HCT116 (cell line): ENCODE data around the gene MAVS. TPM values are rescaled to one million over a fixed set of nuclear protein-coding genes. Genes with fewer than 3 reads are reported as not detected.

Experiments
- ATAC-seq: fragments of 200-7000 bp; cut with Tn5 transposase; 2 replicates; pipeline ENCODE4 v1.9.1; 2020; ENCODE audit warnings: mild to moderate bottlenecking, moderate library complexity
- BruUV-seq: library from RNA; stranded (reverse); fragments of 400-500 nt; replicated peaks from 2 replicates; lab custom pipeline; 2021; lab: Mats Ljungman, UMichigan
- CTCF ChIA-PET: fragments of 300-600 bp; sonication (Branson Sonifier 250); formaldehyde crosslinking; loops from one replicate; lab custom pipeline; 2021; ENCODE audit warnings: antibody characterized with exemption; lab: Charles Lee
- POLR2A ChIA-PET: fragments of 300-600, 350-600 bp; sonication (Branson Sonifier 250); formaldehyde crosslinking; loops from one replicate; lab custom pipeline; 2021; ENCODE audit warnings: antibody characterized with exemption; lab: Charles Lee
- RAD21 ChIA-PET, 2 experiments: fragments of 300-600 bp; sonication (Branson Sonifier 250); formaldehyde crosslinking; loops; one replicate each; lab custom pipeline; 2023; ENCODE audit warnings: low total read pairs in 2 of 2; ENCODE audit not compliant: uncharacterized antibody in 2 of 2, unreplicated experiment in 2 of 2, low non-redundant PET in 1 of 2; lab: Charles Lee
- DNase-seq: peaks from one replicate; pipeline ENCODE4 v3.0.0-alpha.2; 2010; ENCODE audit warnings: low read depth, low spot score
- H2AFZ ChIP-seq: fragments of 200-600 bp; shearing (Covaris generic), sonication (generic); 2 replicates; pipeline ENCODE4 v1.6.1; 2017; ENCODE audit warnings: low read depth, mixed run types, mixed read lengths, antibody characterized with exemption, low read length; ENCODE audit not compliant: poor library complexity, severe bottlenecking
- H3K27ac ChIP-seq: 2 replicates; pipeline ENCODE4 v1.5.1; 2012; ENCODE audit warnings: low read depth, low read length
- H3K27me3 ChIP-seq: fragments of 200-600 bp; sonication (generic); 2 replicates; pipeline ENCODE4 v1.6.1; 2016; ENCODE audit warnings: mixed run types, low read length, mixed read lengths; ENCODE audit not compliant: insufficient read depth
- H3K36me3 ChIP-seq, 2 experiments: fragments of 200-500 bp in 1 of 2; fragments of 200-600 bp in 1 of 2; sonication (Bioruptor generic) in 1 of 2; sonication (generic) in 1 of 2; 2 replicates each; pipeline versions ENCODE4 v1.5.1 to v1.6.1; 2014 to 2016; ENCODE audit warnings: low read length in 2 of 2, inconsistent platforms in 1 of 2, mixed read lengths in 1 of 2, mixed run types in 1 of 2; ENCODE audit not compliant: insufficient read depth in 2 of 2, control insufficient read depth in 1 of 2
- H3K4me1 ChIP-seq, 2 experiments: fragments of 200-600 bp in 1 of 2; sonication (generic) in 1 of 2; 2 replicates each; pipeline versions ENCODE4 v1.5.1 to v1.6.1; 2012 to 2017; ENCODE audit warnings: low read length in 2 of 2, inconsistent platforms in 1 of 2, mild to moderate bottlenecking in 1 of 2, mixed read lengths in 1 of 2, mixed run types in 1 of 2, moderate library complexity in 1 of 2; ENCODE audit not compliant: insufficient read depth in 2 of 2, control insufficient read depth in 1 of 2
- H3K4me2 ChIP-seq: fragments of 200-600 bp; sonication (generic); 2 replicates; pipeline ENCODE4 v1.6.1; 2017; ENCODE audit warnings: mixed run types, low read length, mixed read lengths
- H3K4me3 ChIP-seq, 2 experiments: fragments of 200-600 bp in 1 of 2; sonication (generic) in 1 of 2; replicated peaks in 1 of 2; 2 replicates each; pipeline ENCODE4 v1.5.1; 2011 to 2016; ENCODE audit warnings: low read length in 2 of 2, control low read depth in 1 of 2, low read depth in 1 of 2, mild to moderate bottlenecking in 1 of 2, mixed read lengths in 1 of 2, mixed run types in 1 of 2
- H3K79me2 ChIP-seq: fragments of 200-600 bp; sonication (generic); 2 replicates; pipeline ENCODE4 v1.6.1; 2017; ENCODE audit warnings: mild to moderate bottlenecking, mixed run types, low read length, moderate library complexity, mixed read lengths; ENCODE audit not compliant: insufficient read depth
- H3K9ac ChIP-seq: fragments of 200-600 bp; sonication (generic); 2 replicates; pipeline ENCODE4 v1.6.1; 2016; ENCODE audit warnings: low read length, mixed read lengths
- H3K9me2 ChIP-seq: fragments of 200-600 bp; sonication (generic), shearing (Covaris generic); 2 replicates; pipeline ENCODE4 v1.6.1; 2017; ENCODE audit warnings: mixed run types, mild to moderate bottlenecking, moderate library complexity; ENCODE audit not compliant: insufficient read depth
- H3K9me3 ChIP-seq, 2 experiments: fragments of 200-500 bp in 1 of 2; fragments of 200-600 bp in 1 of 2; sonication (Bioruptor generic) in 1 of 2; sonication (generic) in 1 of 2; 2 replicates each; pipeline ENCODE4 v1.6.1; 2014 to 2017; ENCODE audit warnings: low read length in 2 of 2, mixed read lengths in 2 of 2, inconsistent platforms in 1 of 2, low read depth in 1 of 2, mild to moderate bottlenecking in 1 of 2, mixed run types in 1 of 2, moderate library complexity in 1 of 2; ENCODE audit not compliant: control insufficient read depth in 1 of 2, insufficient read depth in 1 of 2
- H4K20me1 ChIP-seq: fragments of 200-600 bp; sonication (generic), shearing (Covaris generic); 2 replicates; pipeline ENCODE4 v1.6.1; 2017; ENCODE audit warnings: mixed run types, mild to moderate bottlenecking, moderate library complexity; ENCODE audit not compliant: insufficient read depth
- ATF3 ChIP-seq: IDR thresholded peaks from 2 replicates; pipeline ENCODE4 v1.6.1; 2012
- CBX3 ChIP-seq: IDR thresholded peaks from 2 replicates; pipeline ENCODE4 v1.6.1; 2012; ENCODE audit warnings: low read depth
- CEBPB ChIP-seq: IDR thresholded peaks from 2 replicates; pipeline ENCODE4 v1.6.1; 2012; ENCODE audit warnings: low read depth
- CTCF ChIP-seq, 3 experiments: fragments of 200-600 bp in 1 of 3; sonication (generic) in 1 of 3; IDR thresholded peaks in 2 of 3; conservative IDR thresholded peaks in 1 of 3; 2 replicates each; pipeline ENCODE4 v1.5.1; 2012 to 2017; ENCODE audit warnings: low read depth in 2 of 3, low read length in 2 of 3, antibody characterized with exemption in 1 of 3, borderline replicate concordance in 1 of 3, control low read depth in 1 of 3, mild to moderate bottlenecking in 1 of 3, mixed read lengths in 1 of 3, mixed run types in 1 of 3, moderate library complexity in 1 of 3; ENCODE audit not compliant: insufficient read depth in 1 of 3
- EGR1 ChIP-seq: IDR thresholded peaks from 2 replicates; pipeline ENCODE4 v1.6.1; 2012; ENCODE audit warnings: low read depth
- EZH2phosphoT487 ChIP-seq: fragments of 200-600 bp; IDR thresholded peaks from 2 replicates; pipeline ENCODE4 v1.6.1; 2018; ENCODE audit warnings: antibody characterized with exemption, borderline replicate concordance
- FOSL1 ChIP-seq: IDR thresholded peaks from 2 replicates; pipeline ENCODE4 v1.6.1; 2012; ENCODE audit warnings: low read depth
- JUND ChIP-seq: IDR thresholded peaks from 2 replicates; pipeline ENCODE4 v1.6.1; 2012
- MAX ChIP-seq: IDR thresholded peaks from 2 replicates; pipeline ENCODE4 v1.6.1; 2012
- POLR2A ChIP-seq: IDR thresholded peaks from 2 replicates; pipeline ENCODE4 v1.7.0; 2011; ENCODE audit warnings: borderline replicate concordance; ENCODE audit not compliant: insufficient read depth, insufficient read length; ENCODE audit errors: extremely low read depth
- POLR2AphosphoS5 ChIP-seq: IDR thresholded peaks from 2 replicates; pipeline ENCODE4 v1.6.1; 2011; ENCODE audit warnings: mild to moderate bottlenecking, low read depth, low read length, moderate library complexity
- RAD21 ChIP-seq: IDR thresholded peaks from 2 replicates; pipeline ENCODE4 v1.6.1; 2012; ENCODE audit warnings: low read depth, mild to moderate bottlenecking
- REST ChIP-seq: IDR thresholded peaks from 2 replicates; pipeline ENCODE4 v1.6.1; 2012; ENCODE audit warnings: low read depth
- SIN3A ChIP-seq: IDR thresholded peaks from 2 replicates; pipeline ENCODE4 v1.6.1; 2012; ENCODE audit warnings: low read depth
- SP1 ChIP-seq: IDR thresholded peaks from 2 replicates; pipeline ENCODE4 v1.6.1; 2012; ENCODE audit warnings: low read depth
- ZBTB33 ChIP-seq: IDR thresholded peaks from 2 replicates; pipeline ENCODE4 v1.6.1; 2011; ENCODE audit warnings: mild to moderate bottlenecking, low read length, moderate library complexity; ENCODE audit not compliant: insufficient replicate concordance; ENCODE audit errors: extremely low read depth
- ZFX ChIP-seq: fragments of 450-650 bp; IDR thresholded peaks from 2 replicates; pipeline ENCODE4 v1.6.1; 2017
- ZNF274 ChIP-seq: fragments of 200-500 bp; sonication (Bioruptor generic); IDR thresholded peaks from 2 replicates; pipeline ENCODE4 v1.6.1; 2014; ENCODE audit warnings: mild to moderate bottlenecking, low read depth, low read length, inconsistent platforms
- intact Hi-C: fragments of 100-400 bp; cut with micrococcal nuclease; formaldehyde crosslinking; loops from 2 replicates; pipeline ENCODE4 v1.10.0; 2022
- total RNA-seq: library from RNA; stranded (reverse); gene quantifications from one replicate; pipeline ENCODE4 v1.2.1, GENCODE V29; 2021; ENCODE audit not compliant: unreplicated experiment

MAVS gene
- total RNA-seq, 1 experiment from 2014 or later = 60.1 TPM

DNA sequence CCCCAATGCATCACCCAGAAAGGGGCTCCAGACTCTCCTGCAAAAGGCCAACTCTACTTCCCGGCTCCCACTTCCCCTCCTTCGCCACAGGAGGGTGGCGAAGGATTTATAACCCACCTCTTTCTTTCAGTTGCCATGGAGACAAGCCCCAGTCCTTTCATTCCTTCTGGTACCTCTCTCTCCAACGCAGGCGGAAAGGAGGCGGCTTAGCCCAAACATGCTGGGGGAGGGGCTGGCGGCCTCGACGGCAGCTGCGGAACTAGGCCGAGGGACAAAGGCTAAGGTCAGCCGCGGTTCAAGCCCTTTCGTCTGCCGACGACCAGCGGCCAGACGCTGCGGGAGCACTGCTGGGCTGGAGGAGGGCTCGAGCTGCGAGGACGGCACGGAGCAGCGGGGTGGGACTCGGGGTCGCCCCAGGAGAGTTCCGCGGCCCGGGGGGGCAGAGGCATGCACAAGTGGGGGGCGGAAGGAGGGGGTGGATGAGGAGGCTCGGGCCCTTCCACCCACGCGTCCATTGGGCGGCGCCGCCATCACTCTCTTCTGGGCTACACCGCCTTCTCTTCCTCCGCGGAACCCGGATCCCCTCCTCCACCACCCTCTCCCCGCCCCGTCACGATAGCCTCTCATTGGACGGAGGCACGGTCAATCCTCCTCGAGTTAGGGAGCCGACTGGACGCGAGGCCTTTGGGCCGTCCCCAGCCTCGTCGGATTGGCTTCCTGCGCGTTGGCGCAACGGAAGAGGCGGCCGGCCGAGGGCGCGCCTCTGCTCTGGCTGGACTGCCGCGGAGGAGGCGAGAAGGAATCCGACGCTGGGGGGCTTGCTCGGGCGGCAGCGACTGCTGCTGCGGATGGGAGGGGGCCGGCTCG, 42.2 kb downstream of the MAVS start, which contains the start of gene PANK2:
TSS of gene PANK2 (plus strand) at position 766 of the 867 bp plus-strand sequence.
- peaks cover 32% of the 10 kb centered on the region for H4K20me1 ChIP-seq
- H3K79me2 ChIP-seq = peaks cover 60% of the 10 kb centered on the region
- intact Hi-C loops = loop anchor here (1.0 to 5.0 kb wide), 2 partner anchors 183 to 198 kb away; no protein-coding TSS in a partner anchor
- H2AFZ ChIP-seq = no peak within 1 kb of the TSS
- ChIA-PET RAD21 (interaction anchor here in 1 of 2 experiments (0.9 kb wide), 1 partner anchor 71 kb away, joined by 7 read pairs; no protein-coding TSS in a partner anchor), POLR2A (interaction anchor here (0.7 to 1.2 kb wide), 2 partner anchors 9 to 197 kb away, joined by 3 to 4 read pairs; no protein-coding TSS in a partner anchor), CTCF (interaction anchor here (1.4 kb wide), 1 partner anchor 196 kb away, joined by 4 read pairs; no protein-coding TSS in a partner anchor)
- H3K4me1 ChIP-seq = peaks cover 34 to 43% of the 10 kb centered on the region in 2 experiments
- H3K9ac ChIP-seq = peak within 1 kb of the TSS; percentile 77
- H3K36me3 ChIP-seq = peaks cover 4 to 20% of the 10 kb centered on the region in 2 experiments; a peak in 2 of 4 replicates
- ATAC-seq (peak; percentile 94), DNase-seq (peak; percentile 99)
- H3K27ac ChIP-seq = peak within 1 kb of the TSS; percentile 98
- BruUV-seq = TSS peak; percentile 67
- H3K4me3 ChIP-seq = peak within 1 kb of the TSS; percentile 68 to 83
- H3K9me3 ChIP-seq = no peaks in the 10 kb centered on the region
- peak within 1 kb of the TSS; percentile 72 for H3K4me2 ChIP-seq
- H3K27me3 ChIP-seq = no peaks in the 10 kb centered on the region
- no peaks in the 10 kb centered on the region for H3K9me2 ChIP-seq
- no peak for TF ChIP-seq EZH2phosphoT487
- no peak for TF ChIP-seq REST
- TF ChIP-seq ZFX = peak; percentile 73; the same call in 1 of the 2 replicates
- no peak for TF ChIP-seq FOSL1
- no peak for TF ChIP-seq CBX3
- TF ChIP-seq SP1 = peak; percentile 99
- TF ChIP-seq POLR2AphosphoS5 = peak; percentile 91
- TF ChIP-seq ZNF274 = no peak
- TF ChIP-seq CEBPB = no peak
- TF ChIP-seq ATF3 = no peak
- peak; percentile 52 for TF ChIP-seq POLR2A
- TF ChIP-seq ZBTB33 = no peak
- peak; percentile 66; the same call in 1 of the 2 replicates for TF ChIP-seq SIN3A
- no peak for TF ChIP-seq JUND
- TF ChIP-seq MAX = peak; percentile 71
- TF ChIP-seq CTCF (IDR thresholded peaks at IDR 0.05 in 2 of 3, conservative IDR thresholded peaks at IDR 0.05 in 1 of 3; ENCODE audit: borderline replicate concordance in 1 of 3, insufficient read depth in 1 of 3, low read depth in 2 of 3, low read length in 2 of 3) = peak; percentile 32 to 48 (median 40); a peak in 4 of 6 replicates
- TF ChIP-seq EGR1 = peak; percentile 99
- peak; percentile 59 for TF ChIP-seq RAD21
